HG03066 (cell line): Measurements from ENCODE around the gene STAM.
"Not testable (repeated sequence)": the region's sequence is repeated elsewhere in the genome, so short reads cannot be mapped to it uniquely, and the experiment has no call there.

Experiments used
- ATAC-seq: cut with Tn5 transposase; IDR thresholded peaks from one replicate; pipeline ENCODE4 v1.9.1; 2021; ENCODE audit warnings: low read depth; ENCODE audit not compliant: unreplicated experiment

STAM gene

GRCh38 chr10:17643755-17644484 is at the start of gene STAM:
STAM (plus strand) TSS chr10:17644151; CDS start chr10:17644340, 189 bp downstream.
- ATAC-seq: peak; percentile 91

- ATAC-seq: no peak
Measured at GRCh38 chr10:17597386-17597785, 46.6 kb upstream of the STAM start.

- ATAC-seq: no peak
Measured at GRCh38 chr10:17599089-17599488, 44.9 kb upstream of the STAM start.

GRCh38 chr10:17605936-17606335 is 38.0 kb upstream of the STAM start:
- no peak for ATAC-seq

GRCh38 chr10:17606547-17607040 is 37.4 kb upstream of the STAM start:
- no peak for ATAC-seq

- ATAC-seq: no peak
Measured at GRCh38 chr10:17607060-17607459, 36.9 kb upstream of the STAM start.

GRCh38 chr10:17607603-17608332 is 36.2 kb upstream of the STAM start:
- ATAC-seq: peak; percentile 72

- no peak for ATAC-seq
Measured at GRCh38 chr10:17609523-17610079, 34.4 kb upstream of the STAM start.

GRCh38 chr10:17616403-17617030 is 27.4 kb upstream of the STAM start:
- peak; percentile 49 for ATAC-seq

GRCh38 chr10:17617031-17617911 is 26.7 kb upstream of the STAM start, which contains the start of gene HACD1:
HACD1 (minus strand) TSS chr10:17617374; CDS start chr10:17617339, 35 bp downstream.
- peak; percentile 48 for ATAC-seq

- ATAC-seq: no peak
Measured at GRCh38 chr10:17622061-17622460, 21.9 kb upstream of the STAM start.

GRCh38 chr10:17624996-17625395 is 19.0 kb upstream of the STAM start:
- no peak for ATAC-seq

GRCh38 chr10:17626656-17627055 is 17.3 kb upstream of the STAM start:
- ATAC-seq: no peak

- ATAC-seq: not testable (repeated sequence)
Measured at GRCh38 chr10:17632590-17632989, 11.4 kb upstream of the STAM start.

- no peak for ATAC-seq
Measured at GRCh38 chr10:17633353-17633752, 10.6 kb upstream of the STAM start.

GRCh38 chr10:17637869-17638268 is 6.1 kb upstream of the STAM start:
- ATAC-seq: no peak

GRCh38 chr10:17640331-17640816 is 3.6 kb upstream of the STAM start:
- no peak for ATAC-seq

- ATAC-seq: peak; percentile 28
Measured at GRCh38 chr10:17643339-17643754, 604 bp upstream of the STAM start.

GRCh38 chr10:17644485-17644943 is 563 bp downstream of the STAM start:
- peak; percentile 30 for ATAC-seq
